Smooth muscle cell of the coronary artery (primary cell): Measurements from ENCODE around the gene TMEM183A. TPM values are rescaled to one million over a fixed set of nuclear protein-coding genes. Genes with fewer than 3 reads are reported as not detected.

Source experiments
- total RNA-seq: library from RNA; depleted of rRNA; stranded (reverse); fragments of >200 nt; gene quantifications from 2 replicates; pipeline ENCODE4 v1.2.3, GENCODE V29; 2014; ENCODE audit warnings: low replicate concordance

Gene TMEM183A
- 72.4 and 84.7 TPM in 2 replicates for total RNA-seq

DNA sequence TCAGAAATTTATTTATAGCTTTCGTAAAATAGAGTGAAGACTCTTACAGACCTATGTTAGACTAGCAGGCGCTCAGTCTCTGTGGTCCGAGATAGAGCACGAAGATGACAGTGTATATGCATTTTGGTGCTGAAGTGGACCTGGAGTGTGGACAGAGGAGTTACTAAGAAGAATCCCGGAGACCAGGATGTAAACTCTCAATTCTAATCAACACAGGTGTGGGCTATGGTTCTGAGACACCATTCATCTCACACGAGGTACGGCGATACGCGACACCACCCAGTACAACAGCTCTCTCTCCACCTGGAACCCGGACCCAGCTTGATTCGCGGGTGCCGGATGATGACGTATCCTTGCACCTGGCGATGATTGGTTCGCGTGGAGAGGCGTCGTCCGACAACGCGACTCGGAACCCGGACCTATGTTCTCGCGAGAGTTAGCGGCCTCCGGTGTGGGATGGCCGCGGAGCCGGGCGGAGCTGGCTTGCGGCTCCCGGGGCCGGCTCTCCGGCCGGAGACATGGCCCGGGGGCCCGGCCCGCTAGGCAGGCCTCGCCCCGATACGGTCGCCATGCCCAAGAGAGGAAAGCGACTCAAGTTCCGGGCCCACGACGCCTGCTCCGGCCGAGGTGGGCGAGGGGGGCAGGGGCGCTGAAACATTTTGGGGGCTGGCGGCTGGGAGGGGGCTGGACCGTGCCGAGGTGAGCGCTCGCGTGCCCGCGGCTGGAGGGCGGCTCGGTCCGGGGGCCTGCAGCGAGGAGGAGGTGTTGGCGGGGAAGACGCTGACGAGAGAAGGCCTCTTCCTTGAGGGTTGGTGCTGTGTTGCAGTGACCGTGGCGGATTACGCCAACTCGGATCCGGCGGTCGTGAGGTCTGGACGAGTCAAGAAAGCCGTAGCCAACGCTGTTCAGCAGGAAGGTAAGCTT is at the start of gene TMEM183A:
Gene TMEM183A, plus strand, starts transcription at position 427 of the 924 bp plus-strand sequence. Its CDS starts 92 bp downstream, at position 519.

GRCh38 chr1:202957733-202958543 is 49.2 kb upstream of the TMEM183A start, which contains the start of gene ADIPOR1:
Gene ADIPOR1, minus strand, starts transcription at chr1:202958312. Its CDS starts 7,242 bp downstream, at chr1:202951070.

DNA sequence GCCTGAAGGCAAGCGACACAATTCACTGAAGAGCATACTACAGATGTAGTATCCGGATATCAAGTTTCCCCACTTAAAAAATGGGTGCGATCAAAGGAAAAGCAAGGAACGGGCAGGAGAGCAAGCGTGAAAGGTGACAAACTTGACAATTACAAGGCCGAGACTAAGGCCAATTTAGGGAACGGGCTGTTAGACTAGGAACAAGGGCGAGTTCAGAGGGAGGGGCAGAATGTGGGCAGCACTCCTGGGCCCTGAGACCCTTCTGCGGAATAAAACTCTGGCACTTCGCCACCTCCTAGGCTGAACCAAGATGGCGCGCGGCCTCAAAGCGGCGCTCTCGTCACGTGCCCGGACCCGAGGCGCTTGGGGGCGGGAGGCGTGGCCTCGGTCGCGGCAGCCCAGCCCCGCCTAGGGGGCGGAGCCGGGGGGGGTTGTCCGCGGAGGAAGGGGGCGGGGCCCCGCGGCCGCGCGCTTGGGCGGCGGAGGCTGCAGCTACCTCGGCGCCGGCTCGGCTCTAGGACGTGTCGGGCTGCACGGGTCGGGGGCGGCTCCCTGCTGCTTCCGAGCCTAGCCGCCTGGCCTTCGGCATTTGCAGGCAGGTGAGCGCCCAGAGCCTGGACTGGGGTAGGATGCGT is 19.0 kb downstream of the TMEM183A start, which contains the start of gene PPFIA4:
Gene PPFIA4, plus strand, starts transcription at position 461 of the 635 bp plus-strand sequence. CDS start 12,518 bp downstream, outside the sequence.

Other genes with a start within 250 kb of the TMEM183A start
- 55.0 and 64.0 TPM in 2 replicates for gene KDM5B, start 199.0 kb upstream of the TMEM183A start, total RNA-seq
- gene PCAT6, start 196.4 kb upstream of the TMEM183A start, total RNA-seq, result 0.30 TPM in 1 of 2 replicates, not detected in the other
- gene RABIF, start 118.2 kb upstream of the TMEM183A start, total RNA-seq, result 5.7 and 8.2 TPM in 2 replicates
- 27.1 and 42.2 TPM in 2 replicates for gene KLHL12, start 80.1 kb upstream of the TMEM183A start, total RNA-seq
- gene ADIPOR1, start 49.1 kb upstream of the TMEM183A start, total RNA-seq, result 94.3 and 141 TPM in 2 replicates
- 55.0 and 58.0 TPM in 2 replicates for gene CYB5R1, start 40.1 kb upstream of the TMEM183A start, total RNA-seq
- 3.6 and 22.6 TPM in 2 replicates for gene PPFIA4, start 19.1 kb downstream of the TMEM183A start, total RNA-seq
- gene MYOG, start 78.6 kb downstream of the TMEM183A start, total RNA-seq, result not detected in 2 replicates
- gene ADORA1, start 120.4 kb downstream of the TMEM183A start, total RNA-seq, result under 0.01 and 14.6 TPM in 2 replicates
- 0.35 TPM in 1 of 2 replicates, not detected in the other for gene MYBPH, start 168.5 kb downstream of the TMEM183A start, total RNA-seq
- gene CHI3L1, start 179.3 kb downstream of the TMEM183A start, total RNA-seq, result 0.15 and 231 TPM in 2 replicates
- under 0.01 and 0.70 TPM in 2 replicates for gene CHIT1, start 222.3 kb downstream of the TMEM183A start, total RNA-seq